Progenitor cell of endocrine pancreas (in vitro differentiated cells): ENCODE results near the gene PIGB. TPM values are rescaled to one million over a fixed set of nuclear protein-coding genes. Genes with fewer than 3 reads are reported as not detected.

Source experiments
- DNase-seq: peaks from one replicate; pipeline ENCODE4 v3.0.0; 2021; ENCODE audit warnings: low spot score; ENCODE audit not compliant: unreplicated experiment
- H3K27ac Mint-ChIP-seq: 2 replicates; pipeline ENCODE4 v1.8.0; 2021; ENCODE audit warnings: mild to moderate bottlenecking, moderate library complexity, mixed read lengths
- H3K27me3 Mint-ChIP-seq: 2 replicates; pipeline ENCODE4 v1.8.0; 2021; ENCODE audit warnings: mixed read lengths
- H3K36me3 Mint-ChIP-seq: 2 replicates; pipeline ENCODE4 v1.8.0; 2022; ENCODE audit warnings: mixed read lengths; ENCODE audit not compliant: insufficient read depth
- H3K4me1 Mint-ChIP-seq: 2 replicates; pipeline ENCODE4 v1.8.0; 2021; ENCODE audit warnings: low read depth, mixed read lengths
- H3K4me3 Mint-ChIP-seq: 2 replicates; pipeline ENCODE4 v1.8.0; 2021; ENCODE audit warnings: low read depth, mild to moderate bottlenecking, moderate library complexity, mixed read lengths
- H3K9me3 Mint-ChIP-seq: 2 replicates; pipeline ENCODE4 v1.8.0; 2021; ENCODE audit warnings: low read depth, mixed read lengths
- total RNA-seq: library from RNA; stranded (reverse); gene quantifications from 2 replicates; pipeline ENCODE4 v1.2.1, GENCODE V29; 2021
- TF ChIP-seq, protein P1 (sequence below): fragments of 200-600 bp; sonication (generic); IDR thresholded peaks from one replicate; pipeline ENCODE4 v1.5.0; 2021; ENCODE audit warnings: antibody characterized with exemption, mild to moderate bottlenecking; ENCODE audit not compliant: unreplicated experiment

The PIGB gene
- total RNA-seq, 1 donor from 2014 or later = 17.6 TPM

DNA sequence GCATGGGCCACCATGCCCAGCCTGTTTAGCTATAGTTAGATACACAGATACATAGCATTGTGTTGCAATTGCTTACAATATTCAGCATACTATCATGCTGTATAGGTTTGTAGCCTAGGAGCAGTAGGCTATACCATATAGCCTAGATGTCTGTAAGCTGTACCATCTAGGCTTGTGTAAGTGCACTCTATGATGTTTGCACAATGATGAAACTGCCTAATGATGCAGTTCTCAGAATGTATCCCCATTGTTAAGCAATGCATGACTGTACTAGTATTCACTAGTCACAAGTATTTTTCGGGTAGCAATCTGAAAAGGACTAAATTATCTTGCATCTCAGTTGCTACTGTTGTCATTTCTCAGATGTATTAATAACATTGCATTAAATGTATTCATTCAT, 16.0 kb downstream of the PIGB start:
- TF ChIP-seq, protein P1, sequence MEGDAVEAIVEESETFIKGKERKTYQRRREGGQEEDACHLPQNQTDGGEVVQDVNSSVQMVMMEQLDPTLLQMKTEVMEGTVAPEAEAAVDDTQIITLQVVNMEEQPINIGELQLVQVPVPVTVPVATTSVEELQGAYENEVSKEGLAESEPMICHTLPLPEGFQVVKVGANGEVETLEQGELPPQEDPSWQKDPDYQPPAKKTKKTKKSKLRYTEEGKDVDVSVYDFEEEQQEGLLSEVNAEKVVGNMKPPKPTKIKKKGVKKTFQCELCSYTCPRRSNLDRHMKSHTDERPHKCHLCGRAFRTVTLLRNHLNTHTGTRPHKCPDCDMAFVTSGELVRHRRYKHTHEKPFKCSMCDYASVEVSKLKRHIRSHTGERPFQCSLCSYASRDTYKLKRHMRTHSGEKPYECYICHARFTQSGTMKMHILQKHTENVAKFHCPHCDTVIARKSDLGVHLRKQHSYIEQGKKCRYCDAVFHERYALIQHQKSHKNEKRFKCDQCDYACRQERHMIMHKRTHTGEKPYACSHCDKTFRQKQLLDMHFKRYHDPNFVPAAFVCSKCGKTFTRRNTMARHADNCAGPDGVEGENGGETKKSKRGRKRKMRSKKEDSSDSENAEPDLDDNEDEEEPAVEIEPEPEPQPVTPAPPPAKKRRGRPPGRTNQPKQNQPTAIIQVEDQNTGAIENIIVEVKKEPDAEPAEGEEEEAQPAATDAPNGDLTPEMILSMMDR = no peak
- no peak overlapping the region for H3K27ac Mint-ChIP-seq
- no peak overlapping the region for H3K4me3 Mint-ChIP-seq
- H3K4me1 Mint-ChIP-seq = no peaks in the 10 kb centered on the region
- peaks cover 11% of the 10 kb centered on the region for H3K36me3 Mint-ChIP-seq
- no peak for DNase-seq
- H3K9me3 Mint-ChIP-seq = no peaks in the 10 kb centered on the region
- H3K27me3 Mint-ChIP-seq = no peaks in the 10 kb centered on the region

DNA sequence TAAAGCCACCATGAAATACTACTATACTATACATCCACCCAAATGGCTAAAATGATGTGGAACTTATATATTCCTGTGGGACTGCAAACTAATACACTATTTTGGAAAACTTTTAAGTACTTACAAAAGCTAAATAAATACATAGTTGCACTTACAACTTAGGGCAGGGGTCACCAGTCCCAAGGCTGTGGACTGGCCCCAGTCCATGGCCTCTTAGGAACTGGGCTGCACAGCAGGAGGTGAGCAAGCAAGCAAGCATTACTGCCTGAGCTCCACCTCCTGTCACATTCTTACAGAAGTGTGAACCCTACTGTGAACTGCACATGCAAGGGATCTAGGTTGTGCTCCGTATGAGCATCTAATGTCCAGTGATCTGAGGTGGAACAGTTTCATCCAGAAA, 18.1 kb downstream of the PIGB start:
- DNase-seq = no peak
- H3K27ac Mint-ChIP-seq = no peak overlapping the region
- TF ChIP-seq, protein P1 = no peak
- H3K27me3 Mint-ChIP-seq = no peaks in the 10 kb centered on the region
- peaks cover 7% of the 10 kb centered on the region for H3K36me3 Mint-ChIP-seq
- H3K4me3 Mint-ChIP-seq = no peak overlapping the region
- H3K4me1 Mint-ChIP-seq = no peaks in the 10 kb centered on the region
- H3K9me3 Mint-ChIP-seq = no peaks in the 10 kb centered on the region

DNA sequence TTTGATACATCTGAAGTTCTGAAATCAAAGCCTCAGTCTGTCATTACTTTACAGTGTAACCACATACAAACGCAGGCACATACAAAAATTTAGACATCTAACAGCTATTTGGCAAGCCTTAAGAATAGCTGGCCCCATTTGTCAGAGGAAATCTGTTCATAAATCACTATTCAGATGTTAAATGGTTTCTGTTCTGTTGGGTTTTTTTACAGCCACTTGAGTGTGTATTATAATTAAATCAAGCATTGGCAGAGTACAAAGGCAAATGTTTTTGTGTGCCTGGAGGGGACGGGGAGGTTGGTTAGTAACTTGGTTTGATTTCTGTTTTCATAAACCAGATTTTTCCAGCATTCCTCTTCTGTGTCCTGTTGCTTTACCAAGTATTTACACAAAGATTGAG, 24.1 kb downstream of the PIGB start:
- DNase-seq = no peak
- Mint-ChIP-seq H3K4me1 (no peaks in the 10 kb centered on the region), H3K4me3 (no peak overlapping the region), H3K36me3 (peaks cover 11% of the 10 kb centered on the region), H3K9me3 (no peaks in the 10 kb centered on the region), H3K27me3 (no peaks in the 10 kb centered on the region), H3K27ac (no peak overlapping the region)
- TF ChIP-seq, protein P1 = no peak

DNA sequence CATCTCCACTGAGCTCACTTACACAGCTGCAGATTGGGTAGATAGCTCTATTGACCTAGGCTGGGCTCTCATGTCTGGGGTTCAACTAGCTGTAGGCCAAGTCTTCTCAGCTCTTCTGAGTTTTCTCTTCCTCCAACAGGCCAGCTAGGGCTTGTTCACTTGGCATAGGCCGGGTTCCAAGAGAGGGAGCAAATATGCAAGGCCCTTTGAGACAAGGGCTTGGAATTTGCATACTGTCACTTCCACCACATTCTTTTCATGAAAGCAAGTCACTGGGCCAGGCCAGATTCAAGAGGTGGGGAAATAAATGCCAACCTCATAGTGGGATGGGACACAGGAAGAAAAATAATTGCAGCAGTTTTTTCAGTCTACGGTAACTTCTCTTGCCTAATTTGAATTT, 25.2 kb downstream of the PIGB start:
- Mint-ChIP-seq H3K27ac (no peak overlapping the region), H3K9me3 (no peaks in the 10 kb centered on the region), H3K36me3 (peaks cover 15% of the 10 kb centered on the region), H3K4me3 (no peak overlapping the region), H3K4me1 (no peaks in the 10 kb centered on the region), H3K27me3 (no peaks in the 10 kb centered on the region)
- no peak for DNase-seq
- TF ChIP-seq, protein P1 = no peak

DNA sequence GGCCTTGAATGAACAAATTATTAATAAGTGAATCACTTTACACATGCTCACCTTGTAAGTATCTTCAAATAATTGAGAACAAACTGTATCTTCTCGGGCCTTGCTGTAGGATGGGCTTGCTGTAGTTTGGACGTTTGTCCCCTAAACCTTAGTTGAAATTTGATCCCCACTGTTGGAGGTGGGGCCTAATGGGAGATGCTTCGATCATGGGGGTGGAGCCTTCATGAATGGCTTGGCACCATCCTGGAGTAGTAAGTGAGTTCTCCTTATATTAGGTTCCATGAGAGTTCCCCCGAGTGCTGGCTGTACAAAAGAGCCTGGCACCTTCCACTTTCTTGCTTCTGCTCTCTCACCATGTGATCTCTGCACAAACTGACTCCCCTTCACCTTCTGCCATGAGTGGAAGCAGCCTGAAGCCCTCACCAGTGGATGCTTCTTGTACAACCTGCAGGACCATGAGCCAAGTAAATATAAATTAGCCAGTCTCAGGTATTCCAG, 29.3 kb downstream of the PIGB start:
- no peak for DNase-seq
- H3K4me1 Mint-ChIP-seq = no peaks in the 10 kb centered on the region
- H3K27ac Mint-ChIP-seq = no peak overlapping the region

More for the DNA sequence above, 29.3 kb downstream of the PIGB start:
- Mint-ChIP-seq H3K4me3 (no peak overlapping the region), H3K9me3 (peaks cover 3% of the 10 kb centered on the region), H3K36me3 (peaks cover 13% of the 10 kb centered on the region), H3K27me3 (no peaks in the 10 kb centered on the region)
- TF ChIP-seq, protein P1 = no peak
